GM21360 (cell line): ENCODE results near the gene MCFD2.
"Not testable (repeated sequence)": the region's sequence is repeated elsewhere in the genome, so short reads cannot be mapped to it uniquely, and the experiment has no call there.

ENCODE experiments used
- ATAC-seq: cut with Tn5 transposase; IDR thresholded peaks from one replicate; pipeline ENCODE4 v1.9.1; 2021; ENCODE audit warnings: mild to moderate bottlenecking, moderate library complexity; ENCODE audit not compliant: unreplicated experiment

Gene MCFD2

GRCh38 chr2:46875962-46876689, 39.5 kb downstream of the MCFD2 start:
- not testable (repeated sequence) for ATAC-seq

- no peak for ATAC-seq
These were observed 40.2 kb downstream of the MCFD2 start for GRCh38 chr2:46875226-46875899.

- no peak for ATAC-seq
These were observed 41.2 kb downstream of the MCFD2 start for GRCh38 chr2:46874236-46874929.

- no peak for ATAC-seq
These were observed 42.0 kb downstream of the MCFD2 start for GRCh38 chr2:46873604-46874068.

- no peak for ATAC-seq
These were observed 42.6 kb downstream of the MCFD2 start for GRCh38 chr2:46872902-46873603.

GRCh38 chr2:46871976-46872381, 43.6 kb downstream of the MCFD2 start:
- no peak for ATAC-seq

- no peak for ATAC-seq
These were observed 45.4 kb downstream of the MCFD2 start for GRCh38 chr2:46870051-46870839.

- no peak for ATAC-seq
These were observed 46.0 kb downstream of the MCFD2 start for GRCh38 chr2:46869621-46870020.

- no peak for ATAC-seq
These were observed 48.8 kb downstream of the MCFD2 start for GRCh38 chr2:46866770-46867246.

- ATAC-seq: no peak
These were observed 50.2 kb downstream of the MCFD2 start for GRCh38 chr2:46865181-46865970.

- ATAC-seq: no peak
These were observed 51.7 kb downstream of the MCFD2 start for GRCh38 chr2:46863882-46864281.

GRCh38 chr2:46862514-46862913, 53.1 kb downstream of the MCFD2 start:
- no peak for ATAC-seq

GRCh38 chr2:46861916-46862315, 53.7 kb downstream of the MCFD2 start:
- ATAC-seq: no peak

GRCh38 chr2:46859482-46859881, 56.1 kb downstream of the MCFD2 start:
- ATAC-seq: no peak

- ATAC-seq: no peak
These were observed 56.9 kb downstream of the MCFD2 start for GRCh38 chr2:46858702-46859090.

GRCh38 chr2:46857871-46858701, 57.5 kb downstream of the MCFD2 start:
- no peak for ATAC-seq

- no peak for ATAC-seq
These were observed 59.3 kb downstream of the MCFD2 start for GRCh38 chr2:46856336-46856735.

- no peak for ATAC-seq
These were observed 59.8 kb downstream of the MCFD2 start for GRCh38 chr2:46855805-46856204.

- ATAC-seq: no peak
These were observed 61.3 kb downstream of the MCFD2 start for GRCh38 chr2:46854260-46854659.
